Heart right ventricle (tissue), 16 donors: Measurements from ENCODE around the gene LILRB4. TPM values are rescaled to one million over a fixed set of nuclear protein-coding genes. Genes with fewer than 3 reads are reported as not detected.
A peak's percentile ranks its signal among the peaks of the same experiment; 100 is the strongest.

Experiments used
- ATAC-seq, 8 donors: fragments of 200-7000 bp; cut with Tn5 transposase; one replicate each; pipeline ENCODE4 v1.9.1; 2020; ENCODE audit warnings: mild to moderate bottlenecking in 8 of 8, moderate library complexity in 8 of 8, moderate number of reproducible peaks in 1 of 8
- DNase-seq, 2 donors: peaks; one replicate each; pipeline ENCODE4 v3.0.0-alpha.2; 2020
- H3K27ac ChIP-seq, 10 donors: fragments of 200-600 bp; sonication (generic) in 2 of 10; one replicate each; pipeline versions ENCODE4 v1.5.0 to v1.8.0; 2020 to 2022; ENCODE audit warnings: mild to moderate bottlenecking in 3 of 10
- H3K27me3 ChIP-seq, 7 donors: fragments of 200-600 bp; one replicate each; pipeline ENCODE4 v1.8.0; 2021 to 2022; ENCODE audit warnings: mild to moderate bottlenecking in 2 of 7
- H3K36me3 ChIP-seq, 9 donors: fragments of 200-600 bp; sonication (generic) in 1 of 9; one replicate each; pipeline versions ENCODE4 v1.5.0 to v1.8.0; 2020 to 2022; ENCODE audit warnings: mild to moderate bottlenecking in 2 of 9
- H3K4me1 ChIP-seq, 9 donors: fragments of 200-600 bp; sonication (generic) in 1 of 9; one replicate each; pipeline versions ENCODE4 v1.5.0 to v1.8.0; 2020 to 2022; ENCODE audit warnings: mild to moderate bottlenecking in 4 of 9
- H3K4me3 ChIP-seq, 10 donors: fragments of 200-600 bp; sonication (generic) in 2 of 10; one replicate each; pipeline versions ENCODE4 v1.5.0 to v1.8.0; 2020 to 2022; ENCODE audit warnings: mild to moderate bottlenecking in 7 of 10, moderate library complexity in 2 of 10
- H3K9me3 ChIP-seq, 11 donors: fragments of 200-600 bp in 10 of 11; sonication (generic) in 2 of 11; one replicate each; pipeline versions ENCODE4 v1.5.0 to v1.8.0; 2013 to 2022; ENCODE audit warnings: mild to moderate bottlenecking in 2 of 11, control low read depth in 1 of 11, moderate library complexity in 1 of 11
- CTCF ChIP-seq, 9 donors: fragments of 200-600 bp; sonication (generic) in 2 of 9; IDR thresholded peaks; one replicate each; pipeline versions ENCODE4 v1.5.0 to v1.8.0; 2021 to 2022; ENCODE audit warnings: antibody characterized with exemption in 9 of 9, mild to moderate bottlenecking in 5 of 9, moderate library complexity in 1 of 9
- WGBS, 2 donors: extraction: QIAGEN DNeasy Blood & Tissue Kit; methylation state at CpG; one replicate each; pipeline ENCODE4 v1.1.7; 2013; ENCODE audit warnings: inconsistent platforms in 1 of 2; 5-methylcytosine and 5-hydroxymethylcytosine counted together
- intact Hi-C, 10 donors: fragments of 100-400 bp; cut with DNase I; formaldehyde crosslinking; loops; one replicate each; pipeline versions ENCODE4 v1.11.1 to v1.14.2; 2022
- polyA plus RNA-seq, 2 donors: library from polyadenylated mRNA; stranded (reverse); fragments of 200-250 nt; gene quantifications; one replicate each; pipeline ENCODE4 v1.2.3, GENCODE V29; 2013
- total RNA-seq, 10 donors: library from RNA; stranded (reverse); fragmentation: NEBNext Ultra II Directional in 3 of 10; extraction: Animal tissue kit (Norgen Biotek cat#: 25700) in 3 of 10; gene quantifications; one replicate each; pipeline versions ENCODE4 v1.2.1 to v1.2.4, GENCODE V29; 2021 to 2023
- donor health status: Arrhythmogenic right ventricular cardiomyopathy.
- donor health status: ischemic (EF 13 %, LVEDD 7.1; RV severe dilation, severe dysfunction).
- donor health status: healthy with polysubstance abuse.
- donor health status: DM: no; HTN: yes; CAD: no.
- donor health status: DM: no; HTN: no; CAD: no.
- donor health status: ischemic (EF 25% LVEDD 6.9; RV normal size, moderate dysfunction).
- donor health status: ischemic (EF 25% LVEDD 5.7; RV mildly dilated, moderate dysfunction).
- donor health status: healthy.
- donor health status: DM: yes; HTN: yes; CAD: no.
- donor health status: Ischemic cardiomyopathy.
- donor health status: ischemic (EF 35%, LVEDD 5.7; RV mildly dilated, moderate dysfunction).
- donor health status: nonischemic (EF 11% LVEDD 7.7; RV severe dilation, severe dysfunction).
- donor health status: DM: yes; HTN: yes; CAD: no.
- donor health status: PGD.
- donor health status: ischemic (EF 29% LVEDD 5.4; RV normal size, mild dysfunction).
- donor health status: nonischemic (EF 23%, LVEDD 6.1; RV moderate dilation, normal function).

Gene LILRB4
- total and polyA plus RNA-seq, 12 donors: 0.99 to 22.4 (median 2.0) TPM

- Histone ChIP-seq H3K4me1 (peaks cover 0 to 15% (median 0%) of the 10 kb centered on the region in 9 donors), H3K9me3 (peaks cover 0 to 26% (median 7%) of the 10 kb centered on the region in 11 donors), H3K4me3 (no peak overlapping the region), H3K27ac (no peak overlapping the region), H3K36me3 (peaks cover 0 to 14% (median 0%) of the 10 kb centered on the region in 9 donors), H3K27me3 (peaks cover 0 to 26% (median 17%) of the 10 kb centered on the region in 7 donors)
- no peak for TF ChIP-seq CTCF (IDR thresholded peaks at IDR 0.05)
- 55 to 59% methylated on average over 1 of the region's 1 CpG for WGBS, 2 donors
- DNase-seq (no peak), ATAC-seq (no peak)
- intact Hi-C loops: no loop called here
These were observed 5.6 kb downstream of the LILRB4 start for GRCh38 chr19:54668353-54668752.

DNA sequence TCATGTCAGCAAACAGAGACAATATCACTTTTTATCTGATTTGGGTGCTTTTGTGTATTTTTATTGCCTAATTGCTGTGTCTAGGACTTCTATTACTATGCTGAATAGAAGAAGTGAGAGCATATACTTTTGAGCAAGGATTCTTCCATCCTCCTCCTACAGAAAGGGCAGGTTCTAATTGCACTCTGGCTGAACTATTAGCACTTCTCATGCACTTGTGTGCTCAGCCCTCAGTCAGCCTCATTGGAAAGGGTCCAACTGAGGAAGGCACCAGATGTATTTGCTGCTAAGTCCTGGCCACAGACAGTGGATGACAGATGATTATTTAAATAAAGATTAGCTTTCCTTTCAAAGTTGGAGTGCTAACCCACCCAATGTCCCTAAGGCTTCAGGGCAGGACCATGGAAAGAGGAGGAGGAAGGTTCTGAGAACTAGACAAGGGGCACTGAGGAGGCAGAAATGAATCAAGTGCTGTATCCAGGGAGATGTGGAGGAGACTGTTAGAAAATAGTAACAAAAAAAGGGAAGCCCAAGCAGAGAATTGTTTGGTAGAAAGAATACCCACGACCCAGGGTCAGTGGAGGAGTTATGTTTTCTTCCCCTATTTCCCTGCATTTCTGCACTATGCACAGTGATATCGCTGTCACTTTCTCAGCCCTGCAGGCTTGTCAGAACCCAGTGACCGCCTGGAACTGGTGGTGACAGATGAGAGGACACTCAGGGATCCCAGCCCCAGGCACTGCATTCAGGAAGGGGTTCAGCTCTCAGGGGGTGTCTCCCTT, 8.0 kb downstream of the LILRB4 start:
- Histone ChIP-seq H3K36me3 (peaks cover 0 to 9% (median 0%) of the 10 kb centered on the region in 9 donors), H3K27ac (no peak overlapping the region), H3K4me3 (no peak overlapping the region), H3K27me3 (peaks cover 0 to 24% (median 8%) of the 10 kb centered on the region in 7 donors), H3K9me3 (peaks cover 0 to 26% (median 7%) of the 10 kb centered on the region in 11 donors), H3K4me1 (peaks cover 0 to 15% (median 0%) of the 10 kb centered on the region in 9 donors)
- DNase-seq (no peak), ATAC-seq (peak in 3 of 8 donors; percentile 35 to 49 (median 37))
- TF ChIP-seq CTCF (IDR thresholded peaks at IDR 0.05): no peak
- 49 to 59% methylated on average over 3 of the region's 3 CpGs for WGBS, 2 donors
- intact Hi-C loops: loop anchor here in 3 of 10 donors (5.0 to 10.0 kb wide), 2 partner anchors 186 to 188 kb away; no protein-coding TSS in a partner anchor

GRCh38 chr19:54673222-54673621, 10.4 kb downstream of the LILRB4 start:
- Histone ChIP-seq H3K4me1 (peaks cover 0 to 18% (median 0%) of the 10 kb centered on the region in 9 donors), H3K9me3 (peaks cover 0 to 15% (median 2%) of the 10 kb centered on the region in 11 donors), H3K27ac (no peak overlapping the region), H3K4me3 (no peak overlapping the region), H3K36me3 (no peaks in the 10 kb centered on the region), H3K27me3 (peaks cover 0 to 43% (median 15%) of the 10 kb centered on the region in 7 donors)
- WGBS, 2 donors: 90 to 96% methylated on average over 1 of the region's 1 CpG
- DNase-seq (no peak), ATAC-seq (no peak)
- no peak for TF ChIP-seq CTCF (IDR thresholded peaks at IDR 0.05)
- intact Hi-C loops: loop anchor here in 3 of 10 donors (5.0 to 10.0 kb wide), 2 partner anchors 188 to 191 kb away; no protein-coding TSS in a partner anchor

DNA sequence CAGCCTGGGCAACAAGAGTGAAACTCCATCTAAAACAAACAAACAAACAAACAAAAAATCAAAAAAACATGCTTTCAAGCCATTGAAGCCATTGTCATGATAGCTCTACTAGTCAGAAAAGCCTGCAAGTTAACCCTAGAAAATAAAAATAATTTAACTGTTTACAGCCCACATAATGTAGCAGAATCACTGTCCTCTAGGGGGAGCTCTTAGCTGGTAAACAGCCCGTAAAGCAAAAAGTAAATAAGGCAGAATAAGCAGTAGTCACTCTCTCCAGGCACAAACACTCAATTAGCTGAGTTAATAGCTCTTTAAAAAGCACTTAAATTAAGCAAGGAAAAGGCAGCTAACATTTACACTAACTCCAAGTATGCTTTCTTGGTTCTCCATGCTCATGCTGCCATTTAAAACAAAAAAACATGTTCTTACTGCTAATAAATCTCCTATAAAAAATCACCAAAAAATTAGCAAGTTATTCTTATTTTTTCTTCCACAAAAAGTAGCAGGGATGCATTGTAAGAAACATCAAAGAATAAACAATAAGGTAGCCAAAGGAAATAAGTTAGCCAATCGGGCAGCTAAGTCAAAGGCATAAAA, 11.3 kb downstream of the LILRB4 start:
- intact Hi-C loops: loop anchor here in 3 of 10 donors (5.0 to 10.0 kb wide), 2 partner anchors 189 to 192 kb away; no protein-coding TSS in a partner anchor

More for the DNA sequence above, 11.3 kb downstream of the LILRB4 start:
- DNase-seq (no peak), ATAC-seq (no peak)
- Histone ChIP-seq H3K36me3 (no peaks in the 10 kb centered on the region), H3K4me1 (peaks cover 0 to 18% (median 0%) of the 10 kb centered on the region in 9 donors), H3K27me3 (peaks cover 0 to 52% (median 16%) of the 10 kb centered on the region in 7 donors), H3K9me3 (peaks cover 0 to 6% (median 0%) of the 10 kb centered on the region in 11 donors), H3K27ac (no peak overlapping the region), H3K4me3 (no peak overlapping the region)
- WGBS, 2 donors: 41 to 49% methylated on average over 2 of the region's 2 CpGs
- TF ChIP-seq CTCF (IDR thresholded peaks at IDR 0.05): peak in 8 of 9 donors; percentile 28 to 73 (median 61)
